ENCODE measurements around the gene UBC.

The UBC gene

DNA sequence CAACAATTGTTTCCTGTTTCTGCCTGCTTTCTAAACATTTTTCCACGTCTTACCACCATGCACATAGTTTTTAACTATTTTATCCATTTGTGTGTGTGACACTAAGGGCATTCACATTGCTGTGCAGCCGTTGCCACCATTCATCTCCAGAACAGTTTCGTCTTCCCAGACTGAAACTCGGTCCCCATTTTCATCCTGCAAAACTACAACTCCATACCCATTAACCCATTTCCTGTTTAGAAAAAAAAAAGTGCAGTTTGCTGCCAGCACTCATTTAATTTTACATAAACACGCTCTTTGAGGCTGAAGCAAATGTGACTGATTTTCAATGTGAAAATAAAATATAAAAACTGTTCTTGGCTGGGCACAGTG, 15.5 kb downstream of the UBC start:
- no CpG with 5 or more reads among the region's 5 CpGs for WGBS (ENCODE audit: extremely low coverage, insufficient coverage, insufficient read length)
- H3K23ac ChIP-seq (ENCODE audit: low read length): no peak overlapping the region
- H3K79me1 ChIP-seq (ENCODE audit: low read length): no peaks in the 10 kb centered on the region
- no peaks in the 10 kb centered on the region for H3K79me2 ChIP-seq (ENCODE audit: control insufficient read depth, insufficient read depth, low read length, poor library complexity)
- H3K4ac ChIP-seq (ENCODE audit: low read depth, low read length): no peak overlapping the region
- H4K8ac ChIP-seq (ENCODE audit: low read depth, low read length): no peak overlapping the region
- H3K9ac ChIP-seq (ENCODE audit: low read length): no peak overlapping the region
- no peak overlapping the region for H3K27ac ChIP-seq (ENCODE audit: low read depth, low read length)
- no peak overlapping the region for H2BK12ac ChIP-seq (ENCODE audit: low read length)
- no peak overlapping the region for H2AK5ac ChIP-seq (ENCODE audit: low read length)
- H3K18ac ChIP-seq (ENCODE audit: low read length): no peak overlapping the region
- no peak for DNase-seq
- H3K14ac ChIP-seq (ENCODE audit: low read length): no peak overlapping the region
- H3K9me3 ChIP-seq (ENCODE audit: insufficient read depth, low read depth, low read length): peaks cover 5% of the 10 kb centered on the region
- no peak overlapping the region for H4K12ac ChIP-seq (ENCODE audit: low read depth, low read length)
- H3K4me2 ChIP-seq (ENCODE audit: low read length): no peak overlapping the region
- H3K27me3 ChIP-seq (ENCODE audit: insufficient read depth, low read length): no peaks in the 10 kb centered on the region
- H4K91ac ChIP-seq (ENCODE audit: low read depth, low read length): no peak overlapping the region
- H2BK120ac ChIP-seq (ENCODE audit: insufficient read depth, low read length, poor library complexity): no peak overlapping the region
- no peak overlapping the region for H2AFZ ChIP-seq (ENCODE audit: insufficient read depth, low read length, poor library complexity)
- H2BK5ac ChIP-seq (ENCODE audit: low read depth, low read length, poor library complexity): no peak overlapping the region
- H3K4me1 ChIP-seq (ENCODE audit: control insufficient read depth in 1 of 2, insufficient read depth in 2 of 2, low read length in 2 of 2): no peaks in the 10 kb centered on the region
- no peaks in the 10 kb centered on the region for H3K36me3 ChIP-seq (ENCODE audit: control insufficient read depth in 1 of 2, insufficient read depth in 2 of 2, low read length in 2 of 2)
- H3K4me3 ChIP-seq (ENCODE audit: low read depth, low read length): no peak overlapping the region

DNA sequence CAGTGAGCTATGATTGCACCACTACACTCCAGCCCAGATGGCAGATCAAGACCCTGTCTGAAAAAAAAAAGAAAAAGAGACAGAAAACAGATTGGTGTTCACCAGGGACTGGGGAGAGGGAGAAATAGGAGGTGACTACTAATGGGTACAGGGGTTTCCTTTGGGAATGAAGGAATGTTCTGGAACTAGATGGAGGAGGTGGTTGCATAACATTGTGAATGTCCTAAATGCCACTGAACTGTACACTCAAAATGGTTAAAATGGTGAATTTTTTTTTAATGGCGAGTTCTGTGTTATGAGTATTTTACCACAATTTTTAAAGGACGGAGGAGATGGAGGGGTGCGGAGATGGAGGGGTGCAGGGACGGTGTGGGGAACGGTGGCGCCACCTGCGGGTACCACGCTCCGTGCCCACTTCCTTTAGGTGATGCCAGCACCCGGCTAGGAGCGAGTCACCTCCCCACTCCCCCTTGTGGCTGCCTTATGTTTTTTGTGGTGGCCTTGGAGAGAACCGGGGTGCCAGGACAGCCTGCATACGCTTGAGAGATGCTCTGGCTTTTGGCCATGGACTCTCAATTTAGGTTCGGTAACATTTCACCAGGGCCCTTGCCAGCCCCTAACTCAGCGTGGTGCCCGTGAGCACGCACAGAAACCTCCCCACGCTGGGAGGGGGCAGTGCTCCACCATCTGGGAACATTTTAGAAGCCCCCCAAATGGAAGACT, 16.1 kb downstream of the UBC start:
- H3K14ac ChIP-seq (ENCODE audit: low read length): no peak overlapping the region
- no peak overlapping the region for H3K4me3 ChIP-seq (ENCODE audit: low read depth, low read length)
- no peak overlapping the region for H2AFZ ChIP-seq (ENCODE audit: insufficient read depth, low read length, poor library complexity)
- no peak overlapping the region for H3K23ac ChIP-seq (ENCODE audit: low read length)
- H3K4me2 ChIP-seq (ENCODE audit: low read length): no peak overlapping the region
- H4K12ac ChIP-seq (ENCODE audit: low read depth, low read length): no peak overlapping the region
- H3K27me3 ChIP-seq (ENCODE audit: insufficient read depth, low read length): no peaks in the 10 kb centered on the region
- no peaks in the 10 kb centered on the region for H3K36me3 ChIP-seq (ENCODE audit: control insufficient read depth in 1 of 2, insufficient read depth in 2 of 2, low read length in 2 of 2)
- no peak overlapping the region for H2AK5ac ChIP-seq (ENCODE audit: low read length)
- no peaks in the 10 kb centered on the region for H3K79me1 ChIP-seq (ENCODE audit: low read length)
- WGBS (ENCODE audit: extremely low coverage, insufficient coverage, insufficient read length): no CpG with 5 or more reads among the region's 18 CpGs
- no peak overlapping the region for H2BK5ac ChIP-seq (ENCODE audit: low read depth, low read length, poor library complexity)
- peaks cover 5% of the 10 kb centered on the region for H3K9me3 ChIP-seq (ENCODE audit: insufficient read depth, low read depth, low read length)
- H3K9ac ChIP-seq (ENCODE audit: low read length): no peak overlapping the region
- H4K8ac ChIP-seq (ENCODE audit: low read depth, low read length): no peak overlapping the region
- no peak overlapping the region for H4K91ac ChIP-seq (ENCODE audit: low read depth, low read length)
- H2BK120ac ChIP-seq (ENCODE audit: insufficient read depth, low read length, poor library complexity): no peak overlapping the region
- H3K18ac ChIP-seq (ENCODE audit: low read length): no peak overlapping the region
- no peaks in the 10 kb centered on the region for H3K4me1 ChIP-seq (ENCODE audit: control insufficient read depth in 1 of 2, insufficient read depth in 2 of 2, low read length in 2 of 2)
- no peak overlapping the region for H3K27ac ChIP-seq (ENCODE audit: low read depth, low read length)
- DNase-seq: peak; percentile 14 to 30
- H3K4ac ChIP-seq (ENCODE audit: low read depth, low read length): no peak overlapping the region
- no peak overlapping the region for H2BK12ac ChIP-seq (ENCODE audit: low read length)
- no peaks in the 10 kb centered on the region for H3K79me2 ChIP-seq (ENCODE audit: control insufficient read depth, insufficient read depth, low read length, poor library complexity)

DNA sequence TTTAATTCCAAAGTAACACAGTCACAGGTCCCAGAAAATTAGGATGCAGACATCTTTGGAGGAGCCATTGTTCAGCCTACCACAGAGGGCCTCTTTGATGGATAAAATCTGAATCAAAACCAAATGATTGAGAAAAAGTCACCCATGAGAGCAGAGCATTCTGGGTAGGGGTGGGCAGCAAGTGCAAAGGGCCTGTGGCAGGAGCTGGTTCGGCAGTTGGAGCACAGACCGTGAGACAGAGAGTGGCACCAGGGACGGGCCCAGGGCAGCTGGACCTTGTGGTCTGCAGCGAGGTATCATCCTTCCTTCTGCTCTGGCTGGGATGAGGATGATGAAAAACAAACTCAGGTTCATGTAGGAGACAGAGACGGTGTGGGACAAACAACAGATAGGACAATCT, 18.0 kb downstream of the UBC start:
- Histone ChIP-seq H3K4me1 (ENCODE audit: control insufficient read depth in 1 of 2, insufficient read depth in 2 of 2, low read length in 2 of 2) (no peaks in the 10 kb centered on the region), H3K14ac (ENCODE audit: low read length) (no peak overlapping the region), H3K9ac (ENCODE audit: low read length) (no peak overlapping the region), H3K27me3 (ENCODE audit: insufficient read depth, low read length) (no peaks in the 10 kb centered on the region), H3K23ac (ENCODE audit: low read length) (no peak overlapping the region), H2BK120ac (ENCODE audit: insufficient read depth, low read length, poor library complexity) (no peak overlapping the region), H3K4ac (ENCODE audit: low read depth, low read length) (no peak overlapping the region), H3K79me1 (ENCODE audit: low read length) (no peaks in the 10 kb centered on the region), H4K12ac (ENCODE audit: low read depth, low read length) (no peak overlapping the region), H2BK12ac (ENCODE audit: low read length) (no peak overlapping the region), H3K18ac (ENCODE audit: low read length) (no peak overlapping the region), H3K27ac (ENCODE audit: low read depth, low read length) (no peak overlapping the region), H3K4me3 (ENCODE audit: low read depth, low read length) (no peak overlapping the region), H2AK5ac (ENCODE audit: low read length) (no peak overlapping the region), H3K9me3 (ENCODE audit: insufficient read depth, low read depth, low read length) (peaks cover 5% of the 10 kb centered on the region), H2BK5ac (ENCODE audit: low read depth, low read length, poor library complexity) (no peak overlapping the region), H4K91ac (ENCODE audit: low read depth, low read length) (no peak overlapping the region), H3K36me3 (ENCODE audit: control insufficient read depth in 1 of 2, insufficient read depth in 2 of 2, low read length in 2 of 2) (no peaks in the 10 kb centered on the region), H4K8ac (ENCODE audit: low read depth, low read length) (no peak overlapping the region), H2AFZ (ENCODE audit: insufficient read depth, low read length, poor library complexity) (no peak overlapping the region), H3K4me2 (ENCODE audit: low read length) (no peak overlapping the region), H3K79me2 (ENCODE audit: control insufficient read depth, insufficient read depth, low read length, poor library complexity) (no peaks in the 10 kb centered on the region)
- no peak for DNase-seq
- WGBS (ENCODE audit: extremely low coverage, insufficient coverage, insufficient read length): no CpG with 5 or more reads among the region's 5 CpGs

DNA sequence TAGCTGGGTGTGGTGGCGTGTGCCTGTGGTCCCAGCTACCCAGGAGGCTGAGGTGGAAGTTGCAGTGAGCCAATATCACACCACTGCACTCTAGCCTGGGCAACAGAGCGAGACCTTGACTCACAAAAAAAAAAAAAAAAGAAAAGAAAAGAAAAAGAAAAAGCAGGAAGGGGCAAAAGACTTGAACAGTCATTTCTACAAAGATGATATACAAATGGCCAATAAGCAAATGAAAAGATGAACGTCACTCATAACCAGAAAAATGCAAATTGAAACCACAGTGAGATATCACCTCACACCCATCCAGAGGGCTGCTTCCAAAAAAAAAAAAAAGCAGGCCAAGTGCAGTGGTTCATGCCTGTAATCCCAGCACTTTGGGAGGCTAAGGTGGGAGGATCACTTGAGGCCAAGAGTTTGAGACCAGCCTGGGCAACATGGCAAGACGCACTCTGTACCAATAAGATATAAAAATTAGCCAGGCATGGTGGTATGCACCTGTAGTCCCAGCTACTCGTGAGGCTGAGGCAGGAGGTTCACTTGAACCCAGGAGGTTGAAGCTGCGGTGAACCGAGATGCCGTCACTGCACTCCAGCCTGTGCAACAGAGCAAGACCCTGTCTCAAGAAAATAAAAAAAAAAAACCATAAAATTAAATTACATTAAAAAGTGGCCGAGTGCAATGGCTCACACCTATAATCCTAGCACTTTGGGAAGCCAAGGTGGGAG, 20.5 kb downstream of the UBC start:
- H3K27ac ChIP-seq (ENCODE audit: low read depth, low read length): no peak overlapping the region
- no peaks in the 10 kb centered on the region for H3K36me3 ChIP-seq (ENCODE audit: control insufficient read depth in 1 of 2, insufficient read depth in 2 of 2, low read length in 2 of 2)
- no peak overlapping the region for H2AK5ac ChIP-seq (ENCODE audit: low read length)
- H2BK5ac ChIP-seq (ENCODE audit: low read depth, low read length, poor library complexity): no peak overlapping the region
- H3K9ac ChIP-seq (ENCODE audit: low read length): no peak overlapping the region
- no peaks in the 10 kb centered on the region for H3K4me1 ChIP-seq (ENCODE audit: control insufficient read depth in 1 of 2, insufficient read depth in 2 of 2, low read length in 2 of 2)
- no peak overlapping the region for H4K91ac ChIP-seq (ENCODE audit: low read depth, low read length)
- no peak for DNase-seq
- H3K79me2 ChIP-seq (ENCODE audit: control insufficient read depth, insufficient read depth, low read length, poor library complexity): no peaks in the 10 kb centered on the region
- peaks cover 5% of the 10 kb centered on the region for H3K9me3 ChIP-seq (ENCODE audit: insufficient read depth, low read depth, low read length)
- H3K79me1 ChIP-seq (ENCODE audit: low read length): no peaks in the 10 kb centered on the region
- no peak overlapping the region for H3K23ac ChIP-seq (ENCODE audit: low read length)
- no peak overlapping the region for H3K4me2 ChIP-seq (ENCODE audit: low read length)
- no peak overlapping the region for H2BK12ac ChIP-seq (ENCODE audit: low read length)
- no peak overlapping the region for H3K4me3 ChIP-seq (ENCODE audit: low read depth, low read length)
- H4K8ac ChIP-seq (ENCODE audit: low read depth, low read length): no peak overlapping the region
- WGBS (ENCODE audit: extremely low coverage, insufficient coverage, insufficient read length): no CpG with 5 or more reads among the region's 9 CpGs
- no peak overlapping the region for H3K18ac ChIP-seq (ENCODE audit: low read length)
- no peak overlapping the region for H2BK120ac ChIP-seq (ENCODE audit: insufficient read depth, low read length, poor library complexity)
- H3K4ac ChIP-seq (ENCODE audit: low read depth, low read length): no peak overlapping the region
- H3K27me3 ChIP-seq (ENCODE audit: insufficient read depth, low read length): no peaks in the 10 kb centered on the region
- no peak overlapping the region for H4K12ac ChIP-seq (ENCODE audit: low read depth, low read length)
- no peak overlapping the region for H3K14ac ChIP-seq (ENCODE audit: low read length)
- H2AFZ ChIP-seq (ENCODE audit: insufficient read depth, low read length, poor library complexity): no peak overlapping the region

Data from trophoblast cell (in vitro differentiated cells and primary cell).